HG03135 (cell line): ENCODE data around the gene COQ7.

Source experiments
- ATAC-seq: cut with Tn5 transposase; IDR thresholded peaks from one replicate; pipeline ENCODE4 v1.9.1; 2021; ENCODE audit warnings: mild to moderate bottlenecking, moderate library complexity; ENCODE audit not compliant: unreplicated experiment

COQ7 gene

GRCh38 chr16:19067349-19068236 is at the start of gene COQ7:
TSS of gene COQ7 (plus strand) at chr16:19067614. CDS start at chr16:19067665, 51 bp downstream.
- ATAC-seq = peak; percentile 85

GRCh38 chr16:19020689-19021088 is 46.7 kb upstream of the COQ7 start:
- ATAC-seq = no peak

DNA sequence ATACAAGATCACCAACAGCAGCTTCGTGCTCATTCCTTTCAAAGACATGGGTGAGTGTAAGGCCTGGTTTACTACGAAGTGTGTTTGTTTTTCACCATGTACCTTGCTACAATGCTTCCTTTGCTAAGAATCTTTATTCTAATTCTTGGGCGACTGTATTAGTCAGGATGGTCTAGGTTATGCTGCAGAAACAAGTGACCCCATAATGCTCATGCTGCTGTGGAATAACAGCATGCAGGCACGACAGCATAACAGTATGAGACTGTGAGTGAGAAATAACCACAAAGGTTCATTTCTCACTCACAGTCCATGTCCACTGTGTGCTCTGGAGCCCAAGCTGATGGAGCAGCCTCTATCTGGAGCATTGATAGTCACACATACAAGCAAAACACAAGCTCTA is 45.7 kb upstream of the COQ7 start:
- no peak for ATAC-seq

DNA sequence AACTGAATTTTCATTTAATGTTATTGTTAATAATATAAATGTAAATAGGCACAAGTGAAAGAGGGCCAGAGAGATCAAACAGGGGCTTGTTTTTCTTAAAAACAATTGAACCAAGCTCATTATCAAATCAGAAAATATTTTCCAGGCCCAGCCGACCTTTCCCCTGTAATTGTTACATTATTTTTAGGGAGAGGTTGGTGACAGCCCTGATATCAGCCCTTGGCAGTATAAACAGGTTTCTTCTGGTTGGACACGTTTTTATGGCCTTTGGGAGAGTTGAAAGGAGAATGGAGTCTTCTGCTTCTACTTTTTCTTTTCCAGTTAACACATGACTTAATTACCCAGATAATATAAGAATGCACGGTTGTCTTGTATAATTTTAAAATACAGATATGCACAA is 40.0 kb upstream of the COQ7 start:
- no peak for ATAC-seq

DNA sequence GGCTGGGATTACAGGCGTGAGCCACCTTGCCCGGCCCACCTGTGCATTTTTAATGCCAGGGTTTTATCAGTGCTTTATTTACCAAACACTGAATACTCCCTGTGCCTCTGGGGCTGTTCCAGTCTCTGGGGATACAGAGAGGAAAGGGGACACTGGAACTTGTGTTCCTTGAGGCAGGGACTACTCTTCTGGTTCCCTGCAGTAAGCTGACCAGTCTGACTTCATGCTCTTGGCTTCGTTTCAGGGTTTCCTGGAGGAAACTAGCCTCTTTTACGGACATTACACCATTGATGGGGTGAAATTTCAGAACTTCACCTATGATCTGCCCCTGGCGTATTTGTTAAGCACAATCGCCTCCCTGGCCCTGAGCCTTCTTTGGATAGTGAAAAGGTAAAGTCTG is 37.4 kb upstream of the COQ7 start:
- no peak for ATAC-seq

GRCh38 chr16:19031738-19032137 is 35.7 kb upstream of the COQ7 start:
- no peak for ATAC-seq

GRCh38 chr16:19033761-19034160 is 33.7 kb upstream of the COQ7 start:
- ATAC-seq = no peak

DNA sequence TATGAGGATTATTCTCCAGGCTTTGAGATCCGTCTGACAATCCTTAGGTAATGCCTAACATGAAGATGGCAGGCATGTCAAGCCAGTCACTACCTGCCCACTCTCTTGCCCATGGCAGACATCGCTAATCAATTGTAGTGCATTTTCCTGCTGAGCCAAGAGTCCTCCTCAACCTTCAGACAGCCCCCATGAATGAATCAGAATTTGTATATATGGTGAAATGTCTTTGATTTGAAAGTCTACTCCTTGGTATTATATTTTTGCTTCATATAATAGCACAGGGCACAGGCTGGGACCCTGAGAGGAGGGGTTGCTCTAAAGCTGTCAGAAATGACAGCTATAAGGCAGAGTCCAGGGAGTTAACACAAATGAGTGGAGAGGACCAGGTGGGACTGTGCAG is 27.0 kb upstream of the COQ7 start:
- no peak for ATAC-seq

- ATAC-seq = no peak
These were observed 22.6 kb upstream of the COQ7 start for GRCh38 chr16:19044769-19045168.

- no peak for ATAC-seq
These were observed 21.4 kb upstream of the COQ7 start for GRCh38 chr16:19046062-19046461.

DNA sequence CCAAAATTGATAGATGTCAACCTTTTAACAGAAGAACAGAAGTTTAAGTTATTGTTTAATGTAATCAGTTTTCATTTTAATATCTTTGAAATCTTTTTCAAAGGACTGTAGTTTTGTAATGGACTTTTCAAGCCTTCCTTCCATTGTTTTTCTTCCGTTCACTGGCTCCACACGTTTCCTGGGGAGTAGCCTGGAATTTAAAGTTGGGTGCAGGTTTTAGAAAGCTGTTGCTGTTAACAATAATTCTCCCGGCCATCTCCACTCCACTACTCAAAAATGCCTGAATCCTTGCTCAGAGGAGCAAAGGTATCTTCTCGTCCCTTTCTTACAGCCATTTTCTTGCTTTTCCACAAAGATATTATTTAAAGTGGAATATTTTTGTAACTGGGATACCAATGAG is 4.7 kb upstream of the COQ7 start:
- no peak for ATAC-seq

DNA sequence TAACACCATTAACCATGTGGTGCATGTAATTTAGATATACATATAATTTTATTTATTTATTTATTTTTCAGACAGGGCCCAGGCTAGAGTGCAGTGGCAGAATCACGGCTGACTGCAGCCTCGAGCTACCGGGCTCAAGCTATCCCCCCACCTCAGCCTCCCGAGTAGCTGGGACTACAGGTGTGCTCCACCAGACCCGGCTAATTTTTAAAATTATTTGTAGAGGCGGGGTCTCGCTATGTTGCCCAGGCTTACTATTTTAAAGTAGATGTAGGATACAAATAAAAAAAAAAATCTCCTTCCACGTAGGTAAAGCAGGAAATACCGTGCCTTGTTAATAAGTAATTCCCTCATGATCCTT is 446 bp upstream of the COQ7 start:
- no peak for ATAC-seq

DNA sequence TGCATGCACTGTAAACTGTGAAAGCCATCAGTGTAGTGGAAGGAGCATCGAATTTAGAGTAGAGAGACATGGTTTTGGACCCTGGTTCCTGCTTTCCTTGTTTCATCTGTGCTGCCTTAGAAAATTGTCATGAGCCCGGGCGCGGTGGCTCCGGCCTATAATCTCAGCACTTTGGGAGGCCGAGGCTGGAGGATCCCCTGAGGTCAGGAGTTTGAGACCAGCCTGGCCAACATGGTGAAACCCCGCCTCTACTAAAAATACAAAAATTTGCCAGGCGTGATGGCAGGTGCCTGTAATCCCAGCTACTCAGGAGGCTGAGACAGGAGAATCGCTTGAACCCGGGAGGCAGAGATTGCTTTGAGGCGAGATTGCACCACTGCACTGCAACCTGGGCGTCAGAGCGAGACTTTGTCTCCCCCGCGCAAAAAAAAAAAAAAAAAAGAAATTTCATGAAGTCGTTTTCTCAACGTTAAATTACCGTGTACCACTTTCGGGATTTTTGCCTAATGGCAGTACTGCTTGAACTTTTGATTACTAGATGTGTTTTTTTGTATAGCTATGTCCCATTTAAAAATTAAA is 912 bp downstream of the COQ7 start:
- no peak for ATAC-seq

DNA sequence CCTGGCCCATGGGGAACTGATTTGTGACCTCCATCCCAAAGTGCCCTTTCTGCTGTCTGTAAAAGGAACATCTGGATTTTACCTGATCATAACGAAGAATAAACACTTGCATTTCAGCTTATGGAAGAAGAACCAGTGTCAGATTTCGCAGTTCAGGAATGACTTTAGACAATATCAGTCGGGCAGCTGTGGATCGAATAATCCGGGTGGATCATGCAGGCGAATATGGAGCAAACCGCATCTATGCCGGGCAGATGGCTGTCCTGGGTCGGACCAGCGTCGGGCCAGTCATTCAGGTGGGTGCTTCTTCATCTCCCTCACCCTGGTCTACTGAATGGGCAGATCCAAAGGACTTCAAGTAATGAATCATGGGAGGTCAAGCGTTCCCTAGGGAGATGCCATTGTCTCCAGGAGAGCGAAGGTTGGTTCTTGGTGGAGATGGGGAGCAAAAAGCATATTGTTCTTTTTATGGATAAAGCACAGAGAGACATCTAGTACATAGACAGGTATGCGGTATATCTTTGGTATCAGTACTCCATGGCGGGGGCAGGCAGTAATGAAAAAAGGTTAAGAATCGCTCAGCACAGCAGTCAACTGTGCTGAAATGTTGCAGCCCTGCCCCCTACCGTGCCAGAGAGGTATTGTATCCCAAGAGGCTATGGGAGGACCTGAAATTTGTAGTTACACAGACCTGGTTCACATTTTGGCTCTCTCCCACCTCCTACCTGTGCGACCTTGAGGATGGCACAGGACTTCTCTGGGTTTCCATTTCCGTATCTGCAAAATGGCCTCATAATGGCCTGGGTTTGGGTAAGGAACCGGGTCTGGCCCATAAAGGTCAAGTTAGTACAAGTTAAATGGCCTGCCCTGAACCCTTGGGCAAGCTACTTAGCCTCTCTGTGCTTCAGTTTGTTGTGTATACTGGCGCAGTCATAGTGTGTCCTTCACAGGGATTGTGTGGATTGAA is 4.7 kb downstream of the COQ7 start:
- no peak for ATAC-seq

DNA sequence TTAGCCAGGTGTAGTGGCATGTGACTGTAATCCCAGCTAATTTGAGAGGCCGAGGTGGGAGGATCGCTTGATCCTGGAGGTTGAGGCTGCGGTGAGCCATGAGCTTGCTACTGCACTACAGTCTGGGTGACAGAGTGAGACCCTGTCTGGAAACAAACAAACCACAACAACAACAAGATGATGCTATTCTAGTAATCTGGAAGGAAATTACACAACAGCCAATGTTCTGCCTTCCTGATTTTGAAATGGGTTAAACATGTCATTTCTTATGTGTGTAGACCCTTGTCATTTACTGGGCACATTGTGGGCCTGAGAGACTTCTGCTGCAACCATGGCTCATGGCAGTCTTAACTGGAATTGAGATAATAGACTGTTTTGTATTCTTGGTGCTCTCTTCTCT is 5.9 kb downstream of the COQ7 start:
- ATAC-seq = no peak

GRCh38 chr16:19073863-19074262 is 6.4 kb downstream of the COQ7 start:
- no peak for ATAC-seq

DNA sequence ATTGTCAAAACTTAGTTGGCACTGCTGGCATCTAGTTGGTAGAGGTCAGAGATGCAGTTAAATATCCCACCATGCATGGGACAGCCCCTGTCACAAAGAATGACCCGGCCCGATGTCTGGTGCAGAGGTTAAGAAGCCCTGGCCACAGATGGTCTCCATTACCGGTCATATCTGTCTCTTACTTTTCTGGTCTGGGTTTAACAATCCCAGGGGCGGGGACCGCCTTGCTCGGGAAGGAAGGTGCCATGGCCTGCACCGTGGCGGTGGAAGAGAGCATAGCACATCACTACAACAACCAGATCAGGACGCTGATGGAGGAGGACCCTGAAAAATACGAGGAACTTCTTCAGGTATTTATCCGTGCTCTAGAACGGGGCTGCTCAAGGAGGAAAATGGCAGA is 8.1 kb downstream of the COQ7 start:
- no peak for ATAC-seq

DNA sequence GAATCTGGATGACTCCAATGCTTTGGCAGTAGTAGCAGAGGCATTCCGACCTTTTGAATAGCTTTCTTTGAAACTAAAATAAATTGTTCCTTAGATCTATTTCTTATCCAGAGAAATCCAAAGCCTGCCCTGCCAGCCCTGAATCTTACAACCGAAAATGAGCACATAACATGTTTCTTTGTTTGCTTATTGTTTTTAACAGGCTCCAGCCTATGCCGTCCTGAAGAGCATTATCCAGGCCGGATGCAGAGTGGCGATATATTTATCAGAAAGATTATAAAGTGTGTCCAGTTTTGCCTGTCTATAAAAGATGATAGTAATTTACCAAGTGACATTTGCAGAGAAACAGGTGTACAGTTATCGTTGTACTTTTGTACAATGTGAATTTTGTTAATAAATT is 10.5 kb downstream of the COQ7 start:
- no peak for ATAC-seq

GRCh38 chr16:19083670-19084069 is 16.3 kb downstream of the COQ7 start:
- ATAC-seq = no peak

DNA sequence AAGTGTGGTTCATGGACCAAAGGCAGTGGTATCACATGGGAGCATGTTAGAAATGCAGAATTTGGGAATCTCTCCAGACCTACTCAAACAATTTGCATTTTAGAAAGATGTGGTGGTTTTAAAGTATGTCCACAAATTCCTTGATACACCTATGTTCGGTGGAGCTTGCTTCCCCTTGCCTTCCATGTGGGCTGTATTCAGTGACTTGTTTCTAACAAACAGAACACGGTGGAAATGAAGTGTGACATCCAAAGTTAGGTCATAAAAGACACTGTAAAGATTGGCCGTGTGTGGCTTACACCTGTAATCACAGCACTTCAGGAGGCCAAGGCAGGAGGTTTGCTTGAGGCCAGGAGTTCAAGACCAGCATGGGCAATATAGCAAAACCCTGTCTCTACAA is 16.7 kb downstream of the COQ7 start:
- no peak for ATAC-seq

GRCh38 chr16:19084879-19085278 is 17.5 kb downstream of the COQ7 start:
- no peak for ATAC-seq
